CD14-positive monocyte (primary cell): ENCODE results near the gene HK1. TPM values are rescaled to one million over a fixed set of nuclear protein-coding genes. Genes with fewer than 3 reads are reported as not detected.

ENCODE experiments used
- DNase-seq, 3 donors: peaks; one replicate each; pipeline ENCODE4 v3.0.0-alpha.2; 2011 to 2022
- H2AFZ ChIP-seq: 2 replicates; pipeline ENCODE4 v1.6.0; 2012; ENCODE audit warnings: mild to moderate bottlenecking, low read depth, low read length, inconsistent platforms; ENCODE audit not compliant: insufficient read depth, poor library complexity, severe bottlenecking
- H3K27ac ChIP-seq, 2 donors: 1 replicate in 1 of 2; 2 replicates in 1 of 2; pipeline ENCODE4 v1.5.1; 2012 to 2013; ENCODE audit warnings: low read length in 2 of 2, control low read depth in 1 of 2, inconsistent platforms in 1 of 2, low read depth in 1 of 2, mild to moderate bottlenecking in 1 of 2
- H3K27me3 ChIP-seq, 2 donors: one replicate each; pipeline versions ENCODE4 v1.6.0 to v1.6.1; 2011 to 2013; ENCODE audit warnings: low read length in 2 of 2; ENCODE audit not compliant: control insufficient read depth in 2 of 2, insufficient read depth in 2 of 2
- H3K36me3 ChIP-seq, 2 donors: replicated peaks in 1 of 2; 1 replicate in 1 of 2; 2 replicates in 1 of 2; pipeline versions ENCODE4 v1.5.1 to v1.6.1; 2012 to 2013; ENCODE audit warnings: low read length in 2 of 2, control low read depth in 1 of 2, inconsistent platforms in 1 of 2, mild to moderate bottlenecking in 1 of 2; ENCODE audit not compliant: insufficient read depth in 2 of 2, control insufficient read depth in 1 of 2
- H3K4me1 ChIP-seq, 2 donors: 1 replicate in 1 of 2; 2 replicates in 1 of 2; pipeline versions ENCODE4 v1.5.1 to v1.6.1; 2012 to 2013; ENCODE audit warnings: low read length in 2 of 2, control low read depth in 1 of 2, inconsistent platforms in 1 of 2, mild to moderate bottlenecking in 1 of 2, moderate library complexity in 1 of 2; ENCODE audit not compliant: insufficient read depth in 2 of 2, control insufficient read depth in 1 of 2
- H3K4me2 ChIP-seq: replicated peaks from 2 replicates; pipeline ENCODE3; 2012; ENCODE audit warnings: low read length, moderate library complexity, mild to moderate bottlenecking; ENCODE audit not compliant: poor library complexity, severe bottlenecking; ENCODE audit errors: extremely low read depth
- H3K4me3 ChIP-seq, 3 experiments: fragments of 200-600 bp in 1 of 3; sonication (generic) in 1 of 3; replicated peaks in 1 of 3; 1 replicate in 2 of 3; 2 replicates in 1 of 3; pipeline ENCODE4 v1.5.1; 2011 to 2013; ENCODE audit warnings: low read length in 3 of 3, mild to moderate bottlenecking in 3 of 3, control low read depth in 2 of 3, low read depth in 2 of 3, inconsistent platforms in 1 of 3, moderate library complexity in 1 of 3
- H3K79me2 ChIP-seq: 2 replicates; pipeline ENCODE4 v1.6.0; 2012; ENCODE audit warnings: mild to moderate bottlenecking, control low read depth, inconsistent platforms, low read length, moderate library complexity; ENCODE audit not compliant: insufficient read depth
- H3K9ac ChIP-seq: 2 replicates; pipeline ENCODE4 v1.6.0; 2017; ENCODE audit warnings: low read length, mild to moderate bottlenecking; ENCODE audit not compliant: insufficient read depth, poor library complexity, severe bottlenecking
- H3K9me3 ChIP-seq, 2 donors: replicated peaks in 1 of 2; 1 replicate in 1 of 2; 2 replicates in 1 of 2; pipeline versions ENCODE4 v1.5.1 to v1.6.1; 2012 to 2013; ENCODE audit warnings: low read length in 2 of 2, control low read depth in 1 of 2; ENCODE audit not compliant: control insufficient read depth in 1 of 2, insufficient read depth in 1 of 2
- H4K20me1 ChIP-seq: 2 replicates; pipeline ENCODE4 v1.6.0; 2012; ENCODE audit warnings: mild to moderate bottlenecking, low read length, control low read depth, moderate library complexity; ENCODE audit not compliant: insufficient read depth
- H3K27ac Mint-ChIP-seq, 7 donors: one replicate each; pipeline ENCODE4 v1.8.0; 2020; ENCODE audit warnings: mild to moderate bottlenecking in 7 of 7, mixed read lengths in 7 of 7, moderate library complexity in 6 of 7, inconsistent platforms in 2 of 7
- H3K27me3 Mint-ChIP-seq, 3 donors: one replicate each; pipeline ENCODE4 v1.8.0; 2021 to 2022; ENCODE audit warnings: low read depth in 3 of 3, mild to moderate bottlenecking in 3 of 3, mixed read lengths in 3 of 3, moderate library complexity in 3 of 3, inconsistent platforms in 1 of 3
- H3K36me3 Mint-ChIP-seq, 2 donors: one replicate each; pipeline ENCODE4 v1.8.0; 2020; ENCODE audit warnings: mixed read lengths in 2 of 2, inconsistent platforms in 1 of 2, mild to moderate bottlenecking in 1 of 2
- H3K4me1 Mint-ChIP-seq: one replicate; pipeline ENCODE4 v1.8.0; 2020; ENCODE audit warnings: mild to moderate bottlenecking, mixed read lengths
- H3K4me3 Mint-ChIP-seq, 2 donors: one replicate each; pipeline ENCODE4 v1.8.0; 2020; ENCODE audit warnings: mild to moderate bottlenecking in 2 of 2, mixed read lengths in 2 of 2, moderate library complexity in 1 of 2
- H3K9me3 Mint-ChIP-seq, 7 donors: one replicate each; pipeline ENCODE4 v1.8.0; 2020 to 2022; ENCODE audit warnings: mixed read lengths in 7 of 7, mild to moderate bottlenecking in 6 of 7, moderate library complexity in 6 of 7, inconsistent platforms in 2 of 7
- CTCF ChIP-seq: fragments of 200-600 bp; IDR thresholded peaks from one replicate; pipeline ENCODE4 v1.8.0; 2022; ENCODE audit warnings: antibody characterized with exemption, mild to moderate bottlenecking
- WGBS: methylation state at CpG from one replicate; pipeline ENCODE4 v1.1.5; 2013; ENCODE audit warnings: missing lambda C conversion rate; ENCODE audit not compliant: insufficient coverage; 5-methylcytosine and 5-hydroxymethylcytosine counted together
- intact Hi-C, 2 donors: fragments of 100-400 bp; cut with micrococcal nuclease; formaldehyde crosslinking; loops; one replicate each; pipeline versions ENCODE4 v1.15.0 to v1.15.1; 2023
- polyA plus RNA-seq, 3 donors: library from polyadenylated mRNA; depleted of rRNA in 1 of 3; unstranded in 2 of 3; stranded (reverse) in 1 of 3; fragments of 300-500 nt in 2 of 3; fragments of >200 nt in 1 of 3; fragmentation: Illumina TruSeq in 2 of 3; gene quantifications; 1 replicate in 2 of 3; 2 replicates in 1 of 3; pipeline ENCODE4 v1.2.3, GENCODE V29; 2012 to 2021

Gene HK1
- polyA plus RNA-seq, 3 donors = 57.9 to 146 (median 125) TPM

- Histone ChIP-seq H2AFZ (no peak overlapping the region), H4K20me1 (peaks cover 55% of the 10 kb centered on the region), H3K4me1 (peaks cover 0 to under 1% of the 10 kb centered on the region in 2 donors), H3K27ac (no peak overlapping the region), H3K4me3 (no peak overlapping the region), H3K9me3 (no peaks in the 10 kb centered on the region), H3K27me3 (no peaks in the 10 kb centered on the region), H3K79me2 (no peaks in the 10 kb centered on the region), H3K36me3 (peaks cover 62 to 83% of the 10 kb centered on the region in 2 donors), H3K4me2 (no peak overlapping the region), H3K9ac (no peak overlapping the region)
- peaks cover 0 to 8% (median 2%) of the 10 kb centered on the region in 3 donors for H3K27me3 Mint-ChIP-seq
- TF ChIP-seq CTCF = no peak
- 95% methylated on average over 4 of the region's 6 CpGs for WGBS
- peaks cover 63 to 69% of the 10 kb centered on the region in 2 donors for H3K36me3 Mint-ChIP-seq
- intact Hi-C loops = no loop called here
- H3K4me3 Mint-ChIP-seq = no peak overlapping the region
- DNase-seq = no peak
- peak overlapping the region in 1 of 7 donors; percentile 50 for H3K27ac Mint-ChIP-seq
- H3K9me3 Mint-ChIP-seq = peaks cover 0 to 2% (median 0%) of the 10 kb centered on the region in 7 donors
- H3K4me1 Mint-ChIP-seq = peaks cover 7% of the 10 kb centered on the region
Observed at GRCh38 chr10:69402386-69402785, 124.1 kb downstream of the HK1 start.

GRCh38 chr10:69403066-69403465 is 124.8 kb downstream of the HK1 start:
- no peak for DNase-seq
- H3K9me3 Mint-ChIP-seq = peaks cover 0 to 2% (median 0%) of the 10 kb centered on the region in 7 donors
- intact Hi-C loops = no loop called here

More at GRCh38 chr10:69403066-69403465, 124.8 kb downstream of the HK1 start:
- Histone ChIP-seq H4K20me1 (peaks cover 50% of the 10 kb centered on the region), H3K4me3 (no peak overlapping the region), H3K79me2 (no peaks in the 10 kb centered on the region), H3K36me3 (peaks cover 55 to 76% of the 10 kb centered on the region in 2 donors), H3K9me3 (no peaks in the 10 kb centered on the region), H3K9ac (no peak overlapping the region), H2AFZ (no peak overlapping the region), H3K27ac (no peak overlapping the region), H3K4me2 (no peak overlapping the region), H3K4me1 (peaks cover 6 to 7% of the 10 kb centered on the region in 2 donors), H3K27me3 (no peaks in the 10 kb centered on the region)
- TF ChIP-seq CTCF = no peak
- peaks cover 61 to 66% of the 10 kb centered on the region in 2 donors for H3K36me3 Mint-ChIP-seq
- H3K4me3 Mint-ChIP-seq = no peak overlapping the region
- WGBS = 86% methylated on average over 1 of the region's 1 CpG
- H3K27ac Mint-ChIP-seq = peak overlapping the region in 1 of 7 donors; percentile 50
- H3K4me1 Mint-ChIP-seq = peaks cover 12% of the 10 kb centered on the region
- H3K27me3 Mint-ChIP-seq = peaks cover 0 to 8% (median 2%) of the 10 kb centered on the region in 3 donors
